ENCODE measurements around the gene CD19. TPM values are rescaled to one million over a fixed set of nuclear protein-coding genes. Genes with fewer than 3 reads are reported as not detected.
"Not testable (repeated sequence)": the region's sequence is repeated elsewhere in the genome, so short reads cannot be mapped to it uniquely, and the experiment has no call there.

The CD19 gene
- total RNA-seq, 2 donors from 2014 or later = 0.24 TPM; not detected in 1

DNA sequence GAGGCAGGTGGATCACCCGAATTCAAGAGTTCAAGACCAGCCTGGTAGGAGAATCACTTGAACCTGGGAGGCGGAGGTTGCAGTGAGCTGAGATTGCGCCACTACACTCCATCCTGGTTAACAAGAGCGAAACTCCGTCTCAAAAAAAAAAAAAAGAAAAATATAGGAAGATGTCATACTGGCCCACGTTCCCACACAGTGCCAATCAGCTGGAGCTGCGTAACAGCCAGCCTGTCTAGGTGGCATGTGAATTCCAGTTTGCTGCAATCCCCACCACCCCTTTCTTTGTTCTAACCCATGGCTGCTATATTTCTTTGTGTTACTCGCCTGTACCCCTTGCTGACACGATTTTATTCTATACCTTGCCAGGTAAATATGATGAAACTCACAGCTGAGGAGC is 26.4 kb downstream of the CD19 start:
- Histone ChIP-seq H3K36me3 (peaks cover 55% of the 10 kb centered on the region), H3K4me1 (no peaks in the 10 kb centered on the region), H3K4me3 (no peak overlapping the region), H3K9me3 (no peaks in the 10 kb centered on the region), H3K27ac (no peak overlapping the region), H3K27me3 (no peaks in the 10 kb centered on the region)
- no peak for DNase-seq (ENCODE audit: low spot score)
- TF ChIP-seq, protein P1, sequence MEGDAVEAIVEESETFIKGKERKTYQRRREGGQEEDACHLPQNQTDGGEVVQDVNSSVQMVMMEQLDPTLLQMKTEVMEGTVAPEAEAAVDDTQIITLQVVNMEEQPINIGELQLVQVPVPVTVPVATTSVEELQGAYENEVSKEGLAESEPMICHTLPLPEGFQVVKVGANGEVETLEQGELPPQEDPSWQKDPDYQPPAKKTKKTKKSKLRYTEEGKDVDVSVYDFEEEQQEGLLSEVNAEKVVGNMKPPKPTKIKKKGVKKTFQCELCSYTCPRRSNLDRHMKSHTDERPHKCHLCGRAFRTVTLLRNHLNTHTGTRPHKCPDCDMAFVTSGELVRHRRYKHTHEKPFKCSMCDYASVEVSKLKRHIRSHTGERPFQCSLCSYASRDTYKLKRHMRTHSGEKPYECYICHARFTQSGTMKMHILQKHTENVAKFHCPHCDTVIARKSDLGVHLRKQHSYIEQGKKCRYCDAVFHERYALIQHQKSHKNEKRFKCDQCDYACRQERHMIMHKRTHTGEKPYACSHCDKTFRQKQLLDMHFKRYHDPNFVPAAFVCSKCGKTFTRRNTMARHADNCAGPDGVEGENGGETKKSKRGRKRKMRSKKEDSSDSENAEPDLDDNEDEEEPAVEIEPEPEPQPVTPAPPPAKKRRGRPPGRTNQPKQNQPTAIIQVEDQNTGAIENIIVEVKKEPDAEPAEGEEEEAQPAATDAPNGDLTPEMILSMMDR (IDR thresholded peaks at IDR 0.05) = no peak

DNA sequence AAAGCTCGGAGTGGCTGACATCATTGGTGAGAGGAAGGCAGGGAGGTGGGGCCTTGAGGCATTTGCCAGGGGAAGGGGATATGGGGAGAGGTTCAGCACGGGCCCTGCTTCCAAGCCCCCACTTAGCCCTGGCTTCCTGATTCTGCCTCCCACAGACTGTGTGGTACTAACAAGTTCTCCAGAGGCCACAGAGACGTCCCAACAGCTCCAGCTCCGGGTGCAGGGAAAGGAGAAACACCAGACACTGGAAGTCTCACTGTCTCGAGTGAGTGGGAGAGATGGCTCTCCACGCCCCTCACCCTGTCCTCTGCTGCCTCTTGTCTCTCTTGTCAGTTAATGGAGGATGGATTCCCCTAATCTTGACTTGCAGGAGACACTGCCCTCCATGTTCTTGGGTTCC is 27.1 kb downstream of the CD19 start:
- Histone ChIP-seq H3K36me3 (peaks cover 60% of the 10 kb centered on the region), H3K4me1 (no peaks in the 10 kb centered on the region), H3K9me3 (no peaks in the 10 kb centered on the region), H3K4me3 (no peak overlapping the region), H3K27me3 (no peaks in the 10 kb centered on the region), H3K27ac (no peak overlapping the region)
- TF ChIP-seq, protein P1 (IDR thresholded peaks at IDR 0.05) = no peak
- no peak for DNase-seq (ENCODE audit: low spot score)

DNA sequence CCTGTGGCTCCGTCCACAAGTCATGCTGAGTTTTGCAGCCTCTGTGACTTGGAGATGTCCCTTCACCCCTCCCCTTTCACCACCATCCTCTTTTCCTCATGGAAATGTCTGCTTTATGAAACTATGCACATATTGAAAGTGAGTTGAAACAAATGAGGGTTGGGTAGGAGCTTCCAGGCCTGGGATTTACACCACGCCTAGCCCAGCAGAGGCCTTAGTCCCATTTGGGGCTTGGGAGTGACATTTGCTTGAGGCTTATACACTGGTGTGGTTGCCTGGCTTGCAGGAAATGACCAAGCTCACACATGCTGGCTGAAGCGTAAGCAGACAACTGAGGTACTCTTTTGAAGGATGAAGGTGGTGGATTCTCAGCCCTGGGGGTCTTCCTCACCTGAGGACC is 32.3 kb downstream of the CD19 start:
- DNase-seq (ENCODE audit: low spot score) = no peak
- no peaks in the 10 kb centered on the region for H3K9me3 ChIP-seq
- H3K27ac ChIP-seq = no peak overlapping the region
- H3K36me3 ChIP-seq = peaks cover 47% of the 10 kb centered on the region
- no peaks in the 10 kb centered on the region for H3K4me1 ChIP-seq
- TF ChIP-seq, protein P1 (IDR thresholded peaks at IDR 0.05) = no peak
- no peak overlapping the region for H3K4me3 ChIP-seq
- no peaks in the 10 kb centered on the region for H3K27me3 ChIP-seq

DNA sequence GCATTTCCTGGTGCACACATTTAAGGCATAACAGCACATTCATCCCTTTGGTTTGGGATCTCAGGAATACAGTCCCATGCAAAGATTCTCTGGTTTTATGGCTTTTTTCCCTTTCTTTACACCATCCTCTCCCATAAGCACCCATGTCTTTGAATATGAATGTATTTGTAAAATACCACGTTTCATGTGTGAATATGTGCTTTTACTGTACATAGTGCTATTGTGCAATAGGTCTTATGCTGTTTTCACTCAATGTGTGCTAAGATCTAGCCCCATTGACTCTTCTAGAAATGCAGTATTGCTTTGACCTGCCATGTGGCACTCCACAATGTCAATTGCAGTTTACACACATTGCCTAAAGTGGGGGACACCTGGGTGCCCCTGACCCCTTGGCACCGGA is 32.7 kb downstream of the CD19 start:
- Histone ChIP-seq H3K36me3 (peaks cover 43% of the 10 kb centered on the region), H3K9me3 (no peaks in the 10 kb centered on the region), H3K4me1 (no peaks in the 10 kb centered on the region), H3K4me3 (no peak overlapping the region), H3K27me3 (no peaks in the 10 kb centered on the region), H3K27ac (no peak overlapping the region)
- TF ChIP-seq, protein P1 (IDR thresholded peaks at IDR 0.05) = no peak
- DNase-seq (ENCODE audit: low spot score) = no peak

DNA sequence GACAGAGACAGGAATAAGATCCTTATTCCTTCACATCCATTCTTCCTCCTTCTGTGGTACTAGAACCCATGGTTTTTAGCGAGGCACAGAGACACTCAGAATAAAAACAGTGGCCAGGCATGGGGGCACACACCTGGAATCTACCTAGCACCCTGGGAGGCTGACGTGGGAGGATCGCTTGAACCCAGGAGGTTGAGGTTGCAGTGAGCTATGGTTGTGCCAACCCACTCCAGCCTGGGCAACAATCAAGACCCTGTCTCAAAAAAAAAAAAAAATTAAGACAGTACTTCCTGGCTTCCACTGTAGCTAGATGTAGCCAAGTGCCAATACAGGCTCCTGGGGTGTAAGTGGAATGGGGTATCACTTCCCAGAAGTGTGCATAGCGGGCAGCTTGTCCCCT is 35.4 kb downstream of the CD19 start:
- Histone ChIP-seq H3K27ac (no peak overlapping the region), H3K4me3 (no peak overlapping the region), H3K27me3 (no peaks in the 10 kb centered on the region), H3K9me3 (no peaks in the 10 kb centered on the region), H3K4me1 (no peaks in the 10 kb centered on the region), H3K36me3 (peaks cover 27% of the 10 kb centered on the region)
- TF ChIP-seq, protein P1 (IDR thresholded peaks at IDR 0.05) = no peak
- DNase-seq (ENCODE audit: low spot score) = no peak

DNA sequence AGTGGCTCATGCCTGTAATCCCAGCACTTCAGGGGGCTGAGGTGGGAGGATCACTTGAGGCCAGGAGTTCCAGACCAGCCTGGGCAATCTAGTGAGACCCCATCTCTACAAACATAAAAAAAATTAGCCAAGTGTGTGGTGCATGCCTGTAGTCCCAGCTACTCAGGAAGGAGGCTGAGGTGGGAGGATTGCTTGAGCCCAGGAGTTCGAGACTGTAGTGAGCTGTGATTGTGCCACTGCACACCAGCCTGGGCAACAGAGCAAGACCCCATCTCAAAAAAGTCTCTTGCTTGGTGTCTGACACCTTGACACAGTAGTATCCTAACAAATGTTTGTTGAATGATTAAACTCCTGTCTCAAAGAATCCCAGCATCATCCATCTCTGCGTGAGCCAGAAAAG is 37.9 kb downstream of the CD19 start:
- not testable (repeated sequence) for H3K9me3 ChIP-seq; H3K27ac ChIP-seq; H3K4me1 ChIP-seq; H3K4me3 ChIP-seq; DNase-seq (ENCODE audit: low spot score); H3K36me3 ChIP-seq; H3K27me3 ChIP-seq
